Osteoblast (primary cell): ENCODE data around the gene SPTBN1. TPM values are rescaled to one million over a fixed set of nuclear protein-coding genes. Genes with fewer than 3 reads are reported as not detected.

Experiments used
- DNase-seq: peaks from one replicate; pipeline ENCODE4 v3.0.0; 2011; ENCODE audit warnings: low spot score, mixed read lengths; ENCODE audit not compliant: insufficient read length; ENCODE audit errors: missing footprints
- H2AFZ ChIP-seq: 2 replicates; pipeline ENCODE4 v1.6.0; 2011; ENCODE audit warnings: mild to moderate bottlenecking, low read length
- H3K27ac ChIP-seq: 2 replicates; pipeline ENCODE4 v1.5.1; 2011; ENCODE audit warnings: mild to moderate bottlenecking, low read depth, low read length, moderate library complexity
- H3K27me3 ChIP-seq: 2 replicates; pipeline ENCODE4 v1.6.0; 2012; ENCODE audit warnings: mild to moderate bottlenecking, control low read depth, inconsistent platforms, low read length, moderate library complexity; ENCODE audit not compliant: insufficient read depth
- H3K36me3 ChIP-seq: 2 replicates; pipeline ENCODE4 v1.5.1; 2011; ENCODE audit warnings: mild to moderate bottlenecking, low read length, control low read depth, moderate library complexity; ENCODE audit not compliant: insufficient read depth
- H3K4me1 ChIP-seq: 2 replicates; pipeline ENCODE4 v1.5.1; 2011; ENCODE audit warnings: mild to moderate bottlenecking, low read length, control low read depth, moderate library complexity; ENCODE audit not compliant: insufficient read depth
- H3K4me2 ChIP-seq: 2 replicates; pipeline ENCODE4 v1.6.0; 2011; ENCODE audit warnings: mild to moderate bottlenecking, low read length; ENCODE audit not compliant: insufficient read depth
- H3K4me3 ChIP-seq: fragments of 200-600 bp; sonication (generic); 3 replicates; pipeline ENCODE4 v1.5.1; 2012; ENCODE audit warnings: mild to moderate bottlenecking, low read length, inconsistent platforms; ENCODE audit not compliant: insufficient read depth
- H3K79me2 ChIP-seq: 2 replicates; pipeline ENCODE4 v1.6.0; 2012; ENCODE audit warnings: mild to moderate bottlenecking, low read length, control low read depth, inconsistent platforms; ENCODE audit not compliant: insufficient read depth
- H3K9me3 ChIP-seq: 2 replicates; pipeline ENCODE4 v1.5.1; 2011; ENCODE audit warnings: low read depth, low read length, control low read depth
- H4K20me1 ChIP-seq: 2 replicates; pipeline ENCODE4 v1.6.0; 2012; ENCODE audit warnings: mild to moderate bottlenecking, low read length, control low read depth; ENCODE audit not compliant: insufficient read depth
- CTCF ChIP-seq: IDR thresholded peaks from 2 replicates; pipeline ENCODE4 v1.5.1; 2011; ENCODE audit warnings: mild to moderate bottlenecking, low read depth, low read length, moderate library complexity; ENCODE audit errors: extremely low read depth
- total RNA-seq: library from RNA; depleted of rRNA; stranded (reverse); fragments of >200 nt; gene quantifications from 2 replicates; pipeline ENCODE4 v1.2.3, GENCODE V29; 2012

Gene SPTBN1
- total RNA-seq, 1 donor: 249 TPM

- Histone ChIP-seq H3K4me2 (no peak overlapping the region), H3K9me3 (no peaks in the 10 kb centered on the region), H3K79me2 (peaks cover 89% of the 10 kb centered on the region), H3K4me3 (no peak overlapping the region), H4K20me1 (no peaks in the 10 kb centered on the region), H2AFZ (no peak overlapping the region), H3K4me1 (peaks cover 32% of the 10 kb centered on the region), H3K27ac (no peak overlapping the region), H3K27me3 (no peaks in the 10 kb centered on the region), H3K36me3 (no peaks in the 10 kb centered on the region)
- no peak for DNase-seq
- TF ChIP-seq CTCF: no peak
Measured at GRCh38 chr2:54566896-54567295, 110.8 kb downstream of the SPTBN1 start.

GRCh38 chr2:54568876-54569321 lies 112.8 kb downstream of the SPTBN1 start:
- Histone ChIP-seq H3K9me3 (no peaks in the 10 kb centered on the region), H3K79me2 (peaks cover 78% of the 10 kb centered on the region), H4K20me1 (no peaks in the 10 kb centered on the region), H3K4me1 (peaks cover 47% of the 10 kb centered on the region), H3K27me3 (no peaks in the 10 kb centered on the region), H3K27ac (peak overlapping the region; percentile 99), H3K4me3 (no peak overlapping the region), H2AFZ (no peak overlapping the region), H3K4me2 (no peak overlapping the region), H3K36me3 (no peaks in the 10 kb centered on the region)
- DNase-seq: no peak
- no peak for TF ChIP-seq CTCF

- Histone ChIP-seq H3K4me1 (peaks cover 56% of the 10 kb centered on the region), H4K20me1 (no peaks in the 10 kb centered on the region), H3K36me3 (no peaks in the 10 kb centered on the region), H3K4me3 (no peak overlapping the region), H3K27ac (peak overlapping the region; percentile 99), H3K4me2 (peak overlapping the region; percentile 78), H2AFZ (no peak overlapping the region), H3K9me3 (no peaks in the 10 kb centered on the region), H3K27me3 (no peaks in the 10 kb centered on the region), H3K79me2 (peaks cover 78% of the 10 kb centered on the region)
- no peak for DNase-seq
- TF ChIP-seq CTCF: no peak
Measured at GRCh38 chr2:54569745-54570301, 113.7 kb downstream of the SPTBN1 start.

- H3K36me3 ChIP-seq: no peaks in the 10 kb centered on the region
- no peaks in the 10 kb centered on the region for H3K27me3 ChIP-seq
- H2AFZ ChIP-seq: no peak overlapping the region
- H4K20me1 ChIP-seq: no peaks in the 10 kb centered on the region
- peak overlapping the region; percentile 99 for H3K27ac ChIP-seq
- no peaks in the 10 kb centered on the region for H3K9me3 ChIP-seq
- peaks cover 78% of the 10 kb centered on the region for H3K79me2 ChIP-seq
- no peak for TF ChIP-seq CTCF
- H3K4me2 ChIP-seq: peak overlapping the region; percentile 78
- no peak overlapping the region for H3K4me3 ChIP-seq
- H3K4me1 ChIP-seq: peaks cover 62% of the 10 kb centered on the region
- DNase-seq: no peak
Measured at GRCh38 chr2:54570321-54570855, 114.3 kb downstream of the SPTBN1 start.
